Tongue (tissue), 2 donors: ENCODE results near the gene ABHD14A. TPM values are rescaled to one million over a fixed set of nuclear protein-coding genes. Genes with fewer than 3 reads are reported as not detected.

Experiments
- DNase-seq: peaks from one replicate; pipeline ENCODE4 v3.0.0-alpha.2; 2015
- total RNA-seq: library from RNA; depleted of rRNA; stranded (reverse); fragments of >200 nt; gene quantifications from one replicate; pipeline ENCODE4 v1.2.3, GENCODE V29; 2014

The ABHD14A gene
- total RNA-seq, 1 donor from 2014 or later = 14.1 TPM

- DNase-seq = no peak
Observed at GRCh38 chr3:51941463-51941797, 33.4 kb upstream of the ABHD14A start.

- DNase-seq = peak; percentile 100
Observed at GRCh38 chr3:51941798-51942602, 32.9 kb upstream of the ABHD14A start, which contains the start of the genes PARP3 and RRP9. Gene PARP3 (plus strand): TSS chr3:51942363. CDS start chr3:51943356, 993 bp downstream. Gene RRP9 (minus strand): TSS chr3:51941904. CDS start chr3:51941867, 37 bp downstream.

- peak; percentile 16 for DNase-seq
Observed at GRCh38 chr3:51942603-51943450, 32.0 kb upstream of the ABHD14A start.

GRCh38 chr3:51943451-51944391, 31.1 kb upstream of the ABHD14A start:
- DNase-seq = no peak

GRCh38 chr3:51944451-51945021, 30.3 kb upstream of the ABHD14A start:
- DNase-seq = no peak

GRCh38 chr3:51945031-51945840, 29.6 kb upstream of the ABHD14A start:
- no peak for DNase-seq

GRCh38 chr3:51945926-51946705, 28.7 kb upstream of the ABHD14A start:
- no peak for DNase-seq

GRCh38 chr3:51946796-51947195, 28.1 kb upstream of the ABHD14A start:
- no peak for DNase-seq

GRCh38 chr3:51947215-51947900, 27.5 kb upstream of the ABHD14A start:
- no peak for DNase-seq

- no peak for DNase-seq
Observed at GRCh38 chr3:51948016-51948580, 26.8 kb upstream of the ABHD14A start.

- DNase-seq = no peak
Observed at GRCh38 chr3:51949121-51949520, 25.7 kb upstream of the ABHD14A start.

- DNase-seq = no peak
Observed at GRCh38 chr3:51950899-51951298, 24.0 kb upstream of the ABHD14A start.

GRCh38 chr3:51953445-51953844, 21.4 kb upstream of the ABHD14A start:
- no peak for DNase-seq

- no peak for DNase-seq
Observed at GRCh38 chr3:51954105-51954504, 20.8 kb upstream of the ABHD14A start.

GRCh38 chr3:51954713-51955112, 20.2 kb upstream of the ABHD14A start:
- DNase-seq = no peak

GRCh38 chr3:51955175-51955892, 19.5 kb upstream of the ABHD14A start, which contains the start of gene GPR62:
Gene GPR62 (plus strand): TSS chr3:51955381. CDS start chr3:51955653, 272 bp downstream.
- DNase-seq = no peak

GRCh38 chr3:51955893-51956770, 18.7 kb upstream of the ABHD14A start:
- DNase-seq = peak; percentile 73
